ENCODE data around the gene OPALIN. TPM values are rescaled to one million over a fixed set of nuclear protein-coding genes. Genes with fewer than 3 reads are reported as not detected.
A peak's percentile ranks its signal among the peaks of the same experiment; 100 is the strongest.

The OPALIN gene
- total and polyA plus RNA-seq, 2 donors (not counting 1 experiment from before 2014, with no cell fraction given), result not detected

DNA sequence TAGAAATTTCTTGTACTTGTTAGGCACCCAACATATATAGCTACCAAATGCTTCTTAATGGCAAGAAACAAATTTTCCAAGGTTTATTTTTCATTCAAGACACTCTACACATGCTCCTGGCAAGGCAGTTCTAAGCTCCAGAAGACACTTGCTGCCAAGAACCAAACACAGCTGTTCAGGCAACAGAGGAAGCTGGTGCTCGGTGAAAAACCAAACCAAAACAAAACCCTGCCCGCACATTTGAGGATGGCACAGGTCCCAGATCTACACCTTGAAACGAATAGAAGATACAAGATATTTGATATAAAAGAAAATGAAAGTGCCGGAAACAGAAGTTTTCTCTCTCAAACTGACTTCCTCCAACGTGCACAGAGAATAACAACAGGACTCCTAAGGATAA is 59.4 kb downstream of the OPALIN start:
- H3K9me3 ChIP-seq (ENCODE audit: control extremely low read depth in 1 of 3, control insufficient read depth in 2 of 3, insufficient read depth in 1 of 3, low read length in 2 of 3), result no peaks in the 10 kb centered on the region
- peak overlapping the region; percentile 56 for H3K4me2 ChIP-seq (replicated peaks; ENCODE audit: low read depth, low read length, poor library complexity, severe bottlenecking)
- H3K9me3 Mint-ChIP-seq (ENCODE audit: insufficient read depth), result no peaks in the 10 kb centered on the region
- intact Hi-C loops (cut with micrococcal nuclease), result loop anchor here (10.0 kb wide), 1 partner anchor 255 kb away; the partner anchor contains the start of gene CCNJ
- peak overlapping the region; percentile 64 to 65 for H3K27ac ChIP-seq (ENCODE audit: low read length in 2 of 2)
- peak overlapping the region; percentile 37 for H3K9ac ChIP-seq (ENCODE audit: low read length)
- H3K4me3 ChIP-seq (ENCODE audit: control extremely low read depth in 1 of 5, extremely low read depth in 1 of 5, insufficient read depth in 1 of 5, low read depth in 2 of 5, low read length in 4 of 5), result peak overlapping the region in 4 of 5 experiments; percentile 1 to 52 (median 26)
- TF ChIP-seq EZH2 (IDR thresholded peaks at IDR 0.05; ENCODE audit: borderline replicate concordance, insufficient read depth, low read depth, low read length, poor library complexity, severe bottlenecking), result no peak
- TF ChIP-seq, protein P1, sequence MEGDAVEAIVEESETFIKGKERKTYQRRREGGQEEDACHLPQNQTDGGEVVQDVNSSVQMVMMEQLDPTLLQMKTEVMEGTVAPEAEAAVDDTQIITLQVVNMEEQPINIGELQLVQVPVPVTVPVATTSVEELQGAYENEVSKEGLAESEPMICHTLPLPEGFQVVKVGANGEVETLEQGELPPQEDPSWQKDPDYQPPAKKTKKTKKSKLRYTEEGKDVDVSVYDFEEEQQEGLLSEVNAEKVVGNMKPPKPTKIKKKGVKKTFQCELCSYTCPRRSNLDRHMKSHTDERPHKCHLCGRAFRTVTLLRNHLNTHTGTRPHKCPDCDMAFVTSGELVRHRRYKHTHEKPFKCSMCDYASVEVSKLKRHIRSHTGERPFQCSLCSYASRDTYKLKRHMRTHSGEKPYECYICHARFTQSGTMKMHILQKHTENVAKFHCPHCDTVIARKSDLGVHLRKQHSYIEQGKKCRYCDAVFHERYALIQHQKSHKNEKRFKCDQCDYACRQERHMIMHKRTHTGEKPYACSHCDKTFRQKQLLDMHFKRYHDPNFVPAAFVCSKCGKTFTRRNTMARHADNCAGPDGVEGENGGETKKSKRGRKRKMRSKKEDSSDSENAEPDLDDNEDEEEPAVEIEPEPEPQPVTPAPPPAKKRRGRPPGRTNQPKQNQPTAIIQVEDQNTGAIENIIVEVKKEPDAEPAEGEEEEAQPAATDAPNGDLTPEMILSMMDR (IDR thresholded peaks at IDR 0.05), result no peak
- H4K20me1 ChIP-seq (ENCODE audit: control insufficient read depth, insufficient read depth, low read length, poor library complexity, severe bottlenecking), result no peaks in the 10 kb centered on the region
- peak overlapping the region; percentile 70 for H3K4me3 Mint-ChIP-seq
- H3K27me3 ChIP-seq (replicated peaks in 1 of 4; ENCODE audit: control extremely low read depth in 1 of 4, control insufficient read depth in 3 of 4, insufficient read depth in 4 of 4, low read length in 3 of 4), result peaks cover 0 to 4% (median 2%) of the 10 kb centered on the region in 4 experiments
- no peaks in the 10 kb centered on the region for H3K36me3 ChIP-seq (replicated peaks in 1 of 2; ENCODE audit: control extremely low read depth in 1 of 2, control insufficient read depth in 1 of 2, extremely low read depth in 1 of 2, insufficient read depth in 2 of 2, low read length in 1 of 2)
- peaks cover 3% of the 10 kb centered on the region for H3K79me2 ChIP-seq (ENCODE audit: control insufficient read depth, insufficient read depth, low read length)
- DNase-seq (peak; percentile 31), ATAC-seq (ENCODE audit: low read depth) (peak; percentile 47)
- CTCF ChIA-PET, result interaction anchor here (1.0 to 13.8 kb wide), 4 partner anchors 35 to 282 kb away, joined by 3 to 964 read pairs (median 7); no protein-coding TSS in a partner anchor
- no CpG with 5 or more reads among the region's 5 CpGs for WGBS (ENCODE audit: insufficient coverage)
- H3K4me1 Mint-ChIP-seq, result peaks cover 48% of the 10 kb centered on the region
- H3K4me1 ChIP-seq (ENCODE audit: control insufficient read depth in 2 of 2, insufficient read depth in 2 of 2, low read length in 2 of 2), result peaks cover 29% of the 10 kb centered on the region in 2 donors
- H2AFZ ChIP-seq (ENCODE audit: insufficient read depth, low read depth, low read length, poor library complexity, severe bottlenecking), result peak overlapping the region; percentile 60
- H3K27me3 Mint-ChIP-seq, result peaks cover 21% of the 10 kb centered on the region
- H3K27ac Mint-ChIP-seq, result peak overlapping the region; percentile 89
- POLR2A ChIA-PET, result interaction anchor here (1.2 kb wide), 1 partner anchor 12 kb away, joined by 3 read pairs; no protein-coding TSS in a partner anchor

DNA sequence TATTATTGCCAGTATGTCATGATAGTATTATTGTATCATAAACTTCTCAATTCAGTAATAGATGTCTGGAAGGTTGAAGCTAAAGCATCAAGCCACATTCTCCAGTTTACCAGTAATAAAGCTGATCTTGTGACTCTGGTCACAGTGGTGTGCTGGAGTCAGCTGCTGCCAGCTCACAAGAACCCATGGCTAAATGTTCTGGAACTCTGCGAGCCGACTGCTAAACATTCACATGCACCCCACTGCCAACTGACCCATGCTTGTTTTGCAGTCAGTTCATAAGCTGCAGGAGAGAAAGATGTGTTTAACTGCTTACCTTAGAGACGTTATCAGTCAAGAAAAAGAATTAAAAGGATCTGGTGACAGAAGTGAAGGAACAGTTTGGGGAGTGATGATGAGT is 60.4 kb downstream of the OPALIN start:
- intact Hi-C loops (cut with micrococcal nuclease), result loop anchor here (10.0 kb wide), 1 partner anchor 254 kb away; the partner anchor contains the start of gene CCNJ
- no peak for DNase-seq
- peaks cover 47% of the 10 kb centered on the region for H3K4me1 Mint-ChIP-seq
- Histone ChIP-seq H3K27me3 (replicated peaks in 1 of 4; ENCODE audit: control extremely low read depth in 1 of 4, control insufficient read depth in 3 of 4, insufficient read depth in 4 of 4, low read length in 3 of 4) (no peaks in the 10 kb centered on the region), H3K4me3 (ENCODE audit: control extremely low read depth in 1 of 5, extremely low read depth in 1 of 5, insufficient read depth in 1 of 5, low read depth in 2 of 5, low read length in 4 of 5) (no peak overlapping the region), H3K79me2 (ENCODE audit: control insufficient read depth, insufficient read depth, low read length) (peaks cover 7% of the 10 kb centered on the region), H3K36me3 (replicated peaks in 1 of 2; ENCODE audit: control extremely low read depth in 1 of 2, control insufficient read depth in 1 of 2, extremely low read depth in 1 of 2, insufficient read depth in 2 of 2, low read length in 1 of 2) (no peaks in the 10 kb centered on the region), H2AFZ (ENCODE audit: insufficient read depth, low read depth, low read length, poor library complexity, severe bottlenecking) (peak overlapping the region; percentile 37), H3K27ac (ENCODE audit: low read length in 2 of 2) (peak overlapping the region in 1 of 2 donors; percentile 11), H3K9ac (ENCODE audit: low read length) (no peak overlapping the region), H3K4me1 (ENCODE audit: control insufficient read depth in 2 of 2, insufficient read depth in 2 of 2, low read length in 2 of 2) (peaks cover 27% of the 10 kb centered on the region in 2 donors), H3K4me2 (replicated peaks; ENCODE audit: low read depth, low read length, poor library complexity, severe bottlenecking) (no peak overlapping the region), H4K20me1 (ENCODE audit: control insufficient read depth, insufficient read depth, low read length, poor library complexity, severe bottlenecking) (no peaks in the 10 kb centered on the region), H3K9me3 (ENCODE audit: control extremely low read depth in 1 of 3, control insufficient read depth in 2 of 3, insufficient read depth in 1 of 3, low read length in 2 of 3) (no peaks in the 10 kb centered on the region)
- 87% methylated on average over 3 of the region's 3 CpGs for WGBS (ENCODE audit: insufficient coverage)
- H3K27me3 Mint-ChIP-seq, result peaks cover 11% of the 10 kb centered on the region
- no peak overlapping the region for H3K4me3 Mint-ChIP-seq
- CTCF ChIA-PET, result interaction anchor here (1.6 to 13.8 kb wide), 3 partner anchors 37 to 281 kb away, joined by 7 to 964 read pairs (median 7); no protein-coding TSS in a partner anchor
- ATAC-seq (ENCODE audit: low read depth), result no peak
- H3K27ac Mint-ChIP-seq, result no peak overlapping the region
- TF ChIP-seq EZH2 (IDR thresholded peaks at IDR 0.05; ENCODE audit: borderline replicate concordance, insufficient read depth, low read depth, low read length, poor library complexity, severe bottlenecking), result no peak
- TF ChIP-seq, protein P1 (IDR thresholded peaks at IDR 0.05), result no peak
- no peaks in the 10 kb centered on the region for H3K9me3 Mint-ChIP-seq (ENCODE audit: insufficient read depth)
- POLR2A ChIA-PET, result interaction anchor here (0.6 kb wide), 1 partner anchor 12 kb away, joined by 3 read pairs; no protein-coding TSS in a partner anchor
